Measurements from ENCODE around the gene KNDC1. TPM values are rescaled to one million over a fixed set of nuclear protein-coding genes. Genes with fewer than 3 reads are reported as not detected.

The KNDC1 gene
- total and polyA plus RNA-seq, 2 donors (not counting 3 experiments of a cell fraction or from before 2014, with no cell fraction given) = not detected

DNA sequence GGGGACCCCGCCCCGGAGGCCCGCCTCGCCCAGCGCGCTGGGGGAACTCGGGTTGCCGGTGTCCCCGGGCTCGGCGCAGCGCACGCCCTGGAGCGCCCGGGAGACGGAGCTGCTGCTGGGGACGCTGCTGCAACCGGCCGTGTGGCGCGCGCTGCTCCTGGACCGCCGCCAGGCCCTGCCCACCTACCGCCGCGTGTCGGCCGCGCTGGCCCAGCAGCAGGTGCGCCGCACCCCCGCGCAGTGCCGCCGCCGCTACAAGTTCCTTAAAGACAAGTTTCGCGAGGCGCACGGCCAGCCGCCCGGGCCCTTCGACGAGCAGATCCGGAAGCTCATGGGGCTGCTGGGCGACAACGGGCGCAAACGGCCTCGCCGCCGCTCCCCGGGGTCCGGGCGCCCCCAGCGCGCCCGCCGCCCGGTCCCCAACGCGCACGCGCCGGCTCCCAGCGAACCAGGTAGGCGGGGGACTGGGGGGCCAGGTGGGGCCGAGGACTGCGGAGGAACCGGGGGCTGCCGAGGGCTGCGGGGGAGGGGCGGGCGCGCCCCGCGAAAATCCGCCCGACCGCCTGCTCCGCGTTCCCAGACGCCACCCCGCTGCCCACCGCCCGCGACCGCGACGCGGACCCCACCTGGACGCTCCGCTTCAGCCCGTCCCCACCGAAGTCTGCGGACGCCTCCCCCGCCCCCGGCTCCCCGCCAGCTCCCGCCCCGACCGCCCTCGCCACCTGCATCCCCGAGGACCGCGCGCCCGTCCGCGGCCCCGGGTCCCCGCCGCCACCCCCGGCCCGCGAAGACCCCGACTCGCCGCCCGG lies 70.6 kb downstream of the KNDC1 start:
- H3K9ac ChIP-seq (replicated peaks; ENCODE audit: extremely low read depth, insufficient read depth, low read length) = no peak overlapping the region
- no peak for FAIRE-seq
- H3K27ac ChIP-seq (ENCODE audit: insufficient read depth, low read depth, low read length) = no peak overlapping the region
- H3K4me3 ChIP-seq (replicated peaks in 1 of 3; ENCODE audit: insufficient read depth in 1 of 3, low read depth in 1 of 3, low read length in 3 of 3) = no peak overlapping the region
- no peak for DNase-seq (ENCODE audit: low read depth, low spot score)
- peaks cover 28 to 39% of the 10 kb centered on the region in 2 experiments for H3K27me3 ChIP-seq (ENCODE audit: control insufficient read depth in 2 of 2, insufficient read depth in 2 of 2, low read length in 2 of 2)
- intact Hi-C loops (cut with micrococcal nuclease) (no loop called here), dilution Hi-C loops (cut with MboI; ENCODE audit: extremely low pct_ligation_motif_present, low sequenced_read_pairs) (no loop called here)
- ChIA-PET POLR2A (no interaction called here), CTCF (no interaction called here)
- TF ChIP-seq JUN (IDR thresholded peaks at IDR 0.05; ENCODE audit: borderline replicate concordance, insufficient read depth, insufficient read length, low read depth) = no peak
- TF ChIP-seq EZH2 (IDR thresholded peaks at IDR 0.05; ENCODE audit: borderline replicate concordance, low read depth, low read length, severe bottlenecking) = peak; percentile 29
- H3K9me1 ChIP-seq (replicated peaks; ENCODE audit: control insufficient read depth, extremely low read depth, insufficient read depth, low read length) = no peaks in the 10 kb centered on the region
- no peak overlapping the region for H2AFZ ChIP-seq (ENCODE audit: low read depth, low read length)
- no TSS peak for BruUV-seq (replicated peaks)
- no peaks in the 10 kb centered on the region for H4K20me1 ChIP-seq (replicated peaks; ENCODE audit: control insufficient read depth, extremely low read depth, insufficient read depth, low read length)
- H3K4me1 ChIP-seq (ENCODE audit: control insufficient read depth, extremely low read depth, insufficient read depth, low read length) = no peaks in the 10 kb centered on the region
- no peak overlapping the region for H3K4me2 ChIP-seq (ENCODE audit: insufficient read depth, low read length)
- H3K79me2 ChIP-seq (ENCODE audit: control insufficient read depth, insufficient read depth, low read length) = no peaks in the 10 kb centered on the region
- H3K36me3 ChIP-seq (ENCODE audit: control insufficient read depth in 2 of 2, extremely low read depth in 1 of 2, insufficient read depth in 2 of 2, low read length in 2 of 2) = no peaks in the 10 kb centered on the region
- H3K9me3 ChIP-seq (replicated peaks; ENCODE audit: control insufficient read depth, insufficient read depth, low read length) = no peaks in the 10 kb centered on the region

DNA sequence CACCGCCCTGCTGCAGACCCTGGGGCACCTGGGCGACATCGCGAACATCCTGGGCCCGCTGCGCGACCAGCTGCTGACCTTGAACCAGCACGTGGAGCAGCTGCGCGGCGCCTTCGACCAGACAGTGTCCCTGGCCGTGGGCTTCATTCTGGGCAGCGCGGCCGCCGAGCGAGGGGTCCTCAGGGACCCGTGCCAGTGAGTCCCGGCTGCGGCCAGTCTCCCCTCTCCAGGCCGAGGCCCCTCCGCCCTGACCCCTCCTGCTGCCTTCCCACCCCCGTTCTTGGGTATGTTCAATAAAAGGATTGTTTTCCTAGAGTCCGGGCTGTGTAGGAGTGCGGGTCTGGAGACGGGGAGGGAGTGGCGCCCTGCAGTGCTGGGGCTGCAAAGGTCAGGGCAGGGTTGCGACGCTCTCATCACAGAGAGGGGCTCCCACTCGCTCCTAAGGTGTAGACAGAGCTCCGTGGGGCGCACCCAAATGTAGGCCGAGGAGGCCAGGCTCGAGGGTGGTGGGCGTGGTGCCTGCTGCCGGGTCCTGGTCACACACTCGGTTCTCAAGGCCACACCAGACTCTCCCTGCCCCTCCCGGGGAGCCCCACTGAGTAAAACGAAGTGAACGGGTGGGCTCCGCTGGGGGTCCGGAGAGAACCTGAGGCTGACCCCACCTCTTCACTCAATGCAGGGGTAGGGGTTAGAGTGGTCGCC lies 71.4 kb downstream of the KNDC1 start:
- dilution Hi-C loops (cut with MboI; ENCODE audit: extremely low pct_ligation_motif_present, low sequenced_read_pairs) = no loop called here
- intact Hi-C loops (cut with micrococcal nuclease) = no loop called here
- H3K27me3 ChIP-seq (ENCODE audit: control insufficient read depth in 2 of 2, insufficient read depth in 2 of 2, low read length in 2 of 2) = peaks cover 32 to 45% of the 10 kb centered on the region in 2 experiments

More for the DNA sequence above, 71.4 kb downstream of the KNDC1 start:
- DNase-seq (ENCODE audit: low read depth, low spot score) (no peak), FAIRE-seq (no peak)
- no peaks in the 10 kb centered on the region for H3K9me1 ChIP-seq (replicated peaks; ENCODE audit: control insufficient read depth, extremely low read depth, insufficient read depth, low read length)
- no peak overlapping the region for H3K4me3 ChIP-seq (replicated peaks in 1 of 3; ENCODE audit: insufficient read depth in 1 of 3, low read depth in 1 of 3, low read length in 3 of 3)
- H3K4me1 ChIP-seq (ENCODE audit: control insufficient read depth, extremely low read depth, insufficient read depth, low read length) = no peaks in the 10 kb centered on the region
- TF ChIP-seq EZH2 (IDR thresholded peaks at IDR 0.05; ENCODE audit: borderline replicate concordance, low read depth, low read length, severe bottlenecking) (peak; percentile 79), POLR2AphosphoS5 (IDR thresholded peaks at IDR 0.05; ENCODE audit: insufficient read depth, low read depth, low read length) (no peak), JUN (IDR thresholded peaks at IDR 0.05; ENCODE audit: borderline replicate concordance, insufficient read depth, insufficient read length, low read depth) (no peak)
- H3K9ac ChIP-seq (replicated peaks; ENCODE audit: extremely low read depth, insufficient read depth, low read length) = no peak overlapping the region
- H4K20me1 ChIP-seq (replicated peaks; ENCODE audit: control insufficient read depth, extremely low read depth, insufficient read depth, low read length) = no peaks in the 10 kb centered on the region
- CTCF ChIA-PET = no interaction called here
- no peak overlapping the region for H3K27ac ChIP-seq (ENCODE audit: insufficient read depth, low read depth, low read length)
- POLR2A ChIA-PET = no interaction called here
- no peak overlapping the region for H3K4me2 ChIP-seq (ENCODE audit: insufficient read depth, low read length)
- H3K9me3 ChIP-seq (replicated peaks; ENCODE audit: control insufficient read depth, insufficient read depth, low read length) = no peaks in the 10 kb centered on the region
- BruUV-seq (replicated peaks) = no TSS peak
- H3K79me2 ChIP-seq (ENCODE audit: control insufficient read depth, insufficient read depth, low read length) = no peaks in the 10 kb centered on the region
- H3K36me3 ChIP-seq (ENCODE audit: control insufficient read depth in 2 of 2, extremely low read depth in 1 of 2, insufficient read depth in 2 of 2, low read length in 2 of 2) = no peaks in the 10 kb centered on the region
- no peak overlapping the region for H2AFZ ChIP-seq (ENCODE audit: low read depth, low read length)
